Thoracic aorta (tissue), 2 donors: Measurements from ENCODE around the gene SH3BP1. TPM values are rescaled to one million over a fixed set of nuclear protein-coding genes. Genes with fewer than 3 reads are reported as not detected.

Experiments
- ATAC-seq: fragments of 150-250 bp; one replicate; pipeline ENCODE4 v1.8.0; 2017; ENCODE audit warnings: low read depth; ENCODE audit not compliant: insufficient number of reproducible peaks, low FRiP score
- DNase-seq: peaks from one replicate; pipeline ENCODE4 v3.0.0-alpha.2; 2020; ENCODE audit warnings: low spot score
- H3K27ac ChIP-seq, 2 donors: fragments of 200-600 bp; sonication (generic); 1 replicate in 1 of 2; 2 replicates in 1 of 2; pipeline ENCODE4 v1.5.1; 2016; ENCODE audit warnings: mild to moderate bottlenecking in 2 of 2, moderate library complexity in 2 of 2
- H3K27me3 ChIP-seq: fragments of 200-600 bp; sonication (generic); replicated peaks from 2 replicates; pipeline ENCODE4 v1.6.0; 2016; ENCODE audit warnings: mild to moderate bottlenecking; ENCODE audit not compliant: insufficient read depth
- H3K36me3 ChIP-seq: fragments of 200-600 bp; sonication (generic); one replicate; pipeline ENCODE4 v1.5.1; 2016
- H3K4me1 ChIP-seq, 2 donors: fragments of 200-600 bp; sonication (generic); 1 replicate in 1 of 2; 2 replicates in 1 of 2; pipeline versions ENCODE4 v1.5.1 to v1.6.0; 2016; ENCODE audit warnings: low read depth in 2 of 2, mild to moderate bottlenecking in 1 of 2; ENCODE audit not compliant: control insufficient read depth in 1 of 2
- H3K4me3 ChIP-seq: fragments of 200-600 bp; sonication (generic); 2 replicates; pipeline ENCODE4 v1.5.1; 2016; ENCODE audit warnings: mild to moderate bottlenecking
- H3K9me3 ChIP-seq: fragments of 200-600 bp; sonication (generic); 2 replicates; pipeline ENCODE4 v1.5.1; 2016
- CTCF ChIP-seq: fragments of 200-600 bp; sonication (generic); IDR thresholded peaks from one replicate; pipeline ENCODE4 v1.5.1; 2019; ENCODE audit warnings: antibody characterized with exemption
- total RNA-seq, 2 donors: library from RNA; depleted of rRNA; stranded (reverse); fragments of >200 nt; gene quantifications; one replicate each; pipeline versions ENCODE4 v1.1.0 to v1.2.3, GENCODE V29; 2016

The SH3BP1 gene
- total RNA-seq, 2 donors from 2014 or later, result 5.6 to 14.2 TPM

- Histone ChIP-seq H3K27me3 (no peaks in the 10 kb centered on the region), H3K27ac (peak overlapping the region; percentile 52 to 74), H3K9me3 (no peaks in the 10 kb centered on the region), H3K36me3 (no peaks in the 10 kb centered on the region), H3K4me3 (no peak overlapping the region), H3K4me1 (peaks cover 11 to 39% of the 10 kb centered on the region in 2 donors)
- no peak for ATAC-seq
- no peak for DNase-seq
- no peak for TF ChIP-seq CTCF
Observed at GRCh38 chr22:37661160-37661924, 21.9 kb downstream of the SH3BP1 start.

GRCh38 chr22:37662039-37662438 lies 22.6 kb downstream of the SH3BP1 start:
- H3K27ac ChIP-seq, result peak overlapping the region; percentile 37 to 67
- DNase-seq (no peak), ATAC-seq (no peak)
- peaks cover 11 to 39% of the 10 kb centered on the region in 2 donors for H3K4me1 ChIP-seq
- H3K4me3 ChIP-seq, result no peak overlapping the region
- H3K27me3 ChIP-seq, result no peaks in the 10 kb centered on the region
- H3K9me3 ChIP-seq, result no peaks in the 10 kb centered on the region
- no peak for TF ChIP-seq CTCF
- H3K36me3 ChIP-seq, result no peaks in the 10 kb centered on the region

DNA sequence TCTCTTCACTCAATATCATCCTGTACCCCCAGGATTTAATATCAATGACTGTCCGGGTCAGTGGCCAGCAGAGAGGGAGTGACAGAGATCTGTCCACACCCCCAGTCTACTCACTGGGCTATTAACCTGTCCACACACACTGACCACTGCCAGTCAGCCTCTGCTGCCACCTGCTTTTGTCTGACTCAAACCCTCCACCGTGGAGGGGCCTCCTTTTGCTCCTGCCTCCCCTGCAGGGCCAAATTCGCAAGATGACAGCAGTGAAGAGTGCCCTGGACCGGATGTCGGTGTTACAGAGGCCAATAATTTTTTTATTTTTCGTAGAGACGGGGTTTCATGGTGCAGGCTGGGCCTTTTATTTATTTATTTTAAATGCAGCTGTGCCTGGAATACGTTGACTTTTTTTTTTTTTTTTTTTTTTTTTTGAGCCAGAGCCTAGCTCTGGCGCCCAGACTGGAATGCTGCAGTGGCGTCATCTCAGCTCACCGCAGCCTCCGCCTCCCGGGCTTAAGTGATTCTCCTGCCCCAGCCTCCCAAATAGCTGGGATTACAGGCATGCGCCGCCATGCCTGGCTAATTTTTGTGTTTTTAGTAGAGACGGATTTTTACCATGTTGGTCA lies 24.2 kb downstream of the SH3BP1 start:
- Histone ChIP-seq H3K36me3 (no peaks in the 10 kb centered on the region), H3K9me3 (no peaks in the 10 kb centered on the region), H3K27me3 (no peaks in the 10 kb centered on the region), H3K27ac (peak overlapping the region in 1 of 2 donors; percentile 63), H3K4me3 (no peak overlapping the region), H3K4me1 (peaks cover 7 to 31% of the 10 kb centered on the region in 2 donors)
- no peak for TF ChIP-seq CTCF
- DNase-seq (no peak), ATAC-seq (no peak)

DNA sequence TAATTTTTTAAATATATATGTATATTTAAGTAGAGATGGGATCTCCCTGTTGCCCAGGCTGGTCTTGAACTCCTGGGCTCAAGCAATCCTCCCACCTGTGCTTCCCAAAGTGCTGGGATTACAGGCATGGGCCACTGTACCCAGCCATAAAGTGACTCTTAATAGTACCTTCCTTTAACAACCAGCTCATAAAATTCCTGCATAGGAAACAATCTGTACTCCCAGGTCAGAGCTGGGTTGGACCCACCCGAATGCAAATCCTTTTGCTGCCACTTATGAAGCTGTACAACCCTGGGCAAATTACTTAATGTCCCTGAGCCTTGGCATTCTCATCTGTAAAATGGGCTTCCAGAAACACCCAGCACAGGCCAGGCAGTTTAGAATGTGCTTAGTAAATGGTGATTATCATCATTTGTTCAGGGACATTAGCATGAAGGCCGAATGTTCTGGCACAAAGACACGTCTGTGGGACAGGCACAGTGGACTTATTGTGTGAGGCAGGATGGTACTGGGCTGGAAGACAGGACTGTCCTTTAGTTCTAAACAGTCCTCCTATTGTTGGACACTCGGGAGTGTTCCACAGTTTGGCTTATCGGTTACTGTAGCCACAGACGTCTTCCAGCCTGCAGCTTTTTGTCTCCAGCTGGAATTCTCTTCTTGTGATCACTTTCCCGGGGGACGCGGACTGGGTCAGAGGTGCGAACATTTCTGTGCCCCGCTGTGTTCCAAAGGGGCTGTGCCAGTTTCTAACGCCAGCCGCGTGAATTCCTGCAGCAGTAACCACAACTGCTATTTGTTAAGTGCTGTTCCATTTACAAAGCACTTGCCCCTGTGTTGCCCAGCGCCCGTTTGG lies 25.0 kb downstream of the SH3BP1 start:
- DNase-seq (no peak), ATAC-seq (no peak)
- H3K36me3 ChIP-seq, result no peaks in the 10 kb centered on the region
- no peak overlapping the region for H3K4me3 ChIP-seq
- no peak for TF ChIP-seq CTCF
- H3K27me3 ChIP-seq, result no peaks in the 10 kb centered on the region
- H3K4me1 ChIP-seq, result peaks cover 7 to 27% of the 10 kb centered on the region in 2 donors
- no peak overlapping the region for H3K27ac ChIP-seq
- H3K9me3 ChIP-seq, result no peaks in the 10 kb centered on the region

GRCh38 chr22:37665487-37665886 lies 26.0 kb downstream of the SH3BP1 start:
- H3K36me3 ChIP-seq, result no peaks in the 10 kb centered on the region
- no peaks in the 10 kb centered on the region for H3K27me3 ChIP-seq
- H3K27ac ChIP-seq, result no peak overlapping the region
- no peaks in the 10 kb centered on the region for H3K9me3 ChIP-seq
- no peak for ATAC-seq
- H3K4me3 ChIP-seq, result no peak overlapping the region
- DNase-seq, result no peak
- peaks cover 4 to 17% of the 10 kb centered on the region in 2 donors for H3K4me1 ChIP-seq
- TF ChIP-seq CTCF, result no peak
